K562 (cell line): ENCODE results near the gene RTP5. TPM values are rescaled to one million over a fixed set of nuclear protein-coding genes. Genes with fewer than 3 reads are reported as not detected.

Experiments used
- ATF1 ChIP-seq, 2 experiments: fragments of 450-650 bp in 1 of 2; IDR thresholded peaks; 2 replicates each; pipeline ENCODE4 v1.6.1; 2016; ENCODE audit warnings: missing compliant biosample characterization in 1 of 2, missing genetic modification characterization in 1 of 2
- CBX5 ChIP-seq: IDR thresholded peaks from 2 replicates; pipeline ENCODE4 v1.6.1; 2014; ENCODE audit warnings: low read depth, borderline replicate concordance
- CCNT2 ChIP-seq: IDR thresholded peaks from 2 replicates; pipeline ENCODE4 v1.6.1; 2011; ENCODE audit warnings: borderline replicate concordance, low read depth, mild to moderate bottlenecking, moderate library complexity, mixed read lengths, low read length; ENCODE audit not compliant: insufficient read length; ENCODE audit errors: extremely low read depth
- EHMT2 ChIP-seq: fragments of 450-650 bp; IDR thresholded peaks from 2 replicates; pipeline ENCODE4 v1.6.1; 2018; ENCODE audit warnings: antibody characterized with exemption
- ESRRA ChIP-seq: fragments of 450-650 bp; IDR thresholded peaks from 2 replicates; pipeline ENCODE4 v1.6.1; 2014; ENCODE audit warnings: low read depth, mild to moderate bottlenecking, moderate library complexity, borderline replicate concordance
- EWSR1 ChIP-seq: fragments of 450-650 bp; IDR thresholded peaks from 2 replicates; pipeline ENCODE4 v1.6.1; 2018; ENCODE audit warnings: borderline replicate concordance, mild to moderate bottlenecking, low read depth, moderate library complexity; ENCODE audit not compliant: partially characterized antibody
- FOXA1 ChIP-seq: fragments of 450-650 bp; IDR thresholded peaks from 2 replicates; pipeline ENCODE4 v1.6.1; 2016; ENCODE audit warnings: mild to moderate bottlenecking, borderline replicate concordance
- HMGXB4 ChIP-seq: sonication (generic); formaldehyde crosslinking; IDR thresholded peaks from 2 replicates; pipeline ENCODE4 v1.8.1; 2023; ENCODE audit warnings: mild to moderate bottlenecking, missing genetic modification reagents
- IRF9 ChIP-seq: fragments of 450-650 bp; IDR thresholded peaks from 2 replicates; pipeline ENCODE4 v1.6.1; 2016; ENCODE audit warnings: missing biosample characterization, missing genetic modification characterization
- LCOR ChIP-seq: sonication (generic); formaldehyde crosslinking; IDR thresholded peaks from 2 replicates; pipeline ENCODE4 v1.8.0; 2022; ENCODE audit warnings: mild to moderate bottlenecking, missing genetic modification reagents
- NFIC ChIP-seq: fragments of 450-650 bp; IDR thresholded peaks from 2 replicates; pipeline ENCODE4 v1.6.1; 2017; ENCODE audit warnings: mild to moderate bottlenecking, inconsistent platforms
- PHB ChIP-seq: fragments of 250-450 bp; sonication (Bioruptor Pico); IDR thresholded peaks from 2 replicates; pipeline ENCODE4 v1.5.0; 2021
- RHOXF2B ChIP-seq: fragments of 250-450 bp; sonication (Bioruptor Pico); conservative IDR thresholded peaks from 2 replicates; pipeline ENCODE4 v1.5.1; 2021
- RREB1 ChIP-seq: fragments of 250-450 bp; sonication (Bioruptor Pico); IDR thresholded peaks from 2 replicates; pipeline ENCODE4 v1.4.0; 2020
- SAP30 ChIP-seq: fragments of 200-600 bp; sonication (generic); IDR thresholded peaks from 2 replicates; pipeline ENCODE4 v1.6.1; 2012; ENCODE audit warnings: borderline replicate concordance, low read depth, mild to moderate bottlenecking, moderate library complexity, low read length, control low read depth, inconsistent platforms; ENCODE audit not compliant: insufficient read depth, poor library complexity, severe bottlenecking
- THRB ChIP-seq: fragments of 450-650 bp; formaldehyde crosslinking; conservative IDR thresholded peaks from 2 replicates; pipeline ENCODE4 v1.4.0; 2022; ENCODE audit warnings: mild to moderate bottlenecking, missing genetic modification characterization
- ZNF3 ChIP-seq: fragments of 250-450 bp; sonication (Bioruptor Pico); IDR thresholded peaks from 2 replicates; pipeline ENCODE4 v1.5.0; 2021; ENCODE audit warnings: mild to moderate bottlenecking, moderate library complexity
- ZNF354B ChIP-seq: fragments of 250-450 bp; sonication (Bioruptor Pico); IDR thresholded peaks from 2 replicates; pipeline ENCODE4 v1.4.0; 2020
- polyA plus RNA-seq, 8 experiments: library from polyadenylated mRNA; depleted of rRNA in 4 of 8; stranded (reverse) in 5 of 8; unstranded in 3 of 8; fragments of >200 nt; fragmentation: Nextera tagmentation in 2 of 8; fragmentation: Illumina TruSeq in 1 of 8; extraction: Ambion mirVana in 2 of 8; extraction: Trizol in 1 of 8; gene quantifications; 2 replicates each; pipeline versions ENCODE4 v1.2.1 to v1.2.3, GENCODE V29; 2011 to 2014; ENCODE audit warnings: inconsistent platforms in 1 of 8, missing spikeins in 1 of 8
- total RNA-seq, 7 experiments: library from RNA; depleted of rRNA in 6 of 7; stranded (reverse); fragments of >200 nt in 6 of 7; fragmentation: Illumina TruSeq in 2 of 7; extraction: Trizol in 2 of 7; gene quantifications; 2 replicates each; pipeline versions ENCODE4 v1.2.1 to v1.2.3, GENCODE V29; 2011 to 2021; ENCODE audit warnings: low replicate concordance in 1 of 7

RTP5 gene
- total and polyA plus RNA-seq, 9 of the 15 experiments (the other 6 are each of a cell fraction or from before 2014, with no cell fraction given), result not detected

GRCh38 chr2:241892299-241893137, 23.0 kb downstream of the RTP5 start (continued):
- TF ChIP-seq EHMT2 (no peak), ZNF354B (CRISPR knock-in tag) (no peak), THRB (CRISPR knock-in tag) (no peak), ZNF3 (CRISPR knock-in tag) (no peak), ESRRA (peak; percentile 70; the same call in 1 of the 2 replicates), RHOXF2B (no peak), IRF9 (tag) (no peak), PHB (no peak), RREB1 (CRISPR knock-in tag) (no peak), NFIC (peak; percentile 83), ATF1 (CRISPR knock-in tag; IDR thresholded peaks at IDR 0.05) (no peak), ATF1 (tag; IDR thresholded peaks at IDR 0.05) (peak; percentile 47), LCOR (CRISPR knock-in tag) (no peak), EWSR1 (no peak), SAP30 (no peak), FOXA1 (no peak), HMGXB4 (CRISPR knock-in tag) (no peak), CCNT2 (peak; percentile 55), CBX5 (no peak)
